IPS DF 19.7 (cell line): Measurements from ENCODE around the gene GTF2IRD2.
"Not testable (repeated sequence)": the region's sequence is repeated elsewhere in the genome, so short reads cannot be mapped to it uniquely, and the experiment has no call there.

Experiments
- DNase-seq: peaks from one replicate; pipeline ENCODE4 v3.0.0-alpha.2; 2013; ENCODE audit warnings: low read depth, low spot score

Gene GTF2IRD2

GRCh38 chr7:74850833-74851721 is at the start of gene GTF2IRD2:
Gene GTF2IRD2 (minus strand): TSS chr7:74851605. CDS start chr7:74836378, 15,227 bp downstream.
- DNase-seq = not testable (repeated sequence)

- DNase-seq = not testable (repeated sequence)
Observed at GRCh38 chr7:74890158-74891123, 39.0 kb upstream of the GTF2IRD2 start.

DNA sequence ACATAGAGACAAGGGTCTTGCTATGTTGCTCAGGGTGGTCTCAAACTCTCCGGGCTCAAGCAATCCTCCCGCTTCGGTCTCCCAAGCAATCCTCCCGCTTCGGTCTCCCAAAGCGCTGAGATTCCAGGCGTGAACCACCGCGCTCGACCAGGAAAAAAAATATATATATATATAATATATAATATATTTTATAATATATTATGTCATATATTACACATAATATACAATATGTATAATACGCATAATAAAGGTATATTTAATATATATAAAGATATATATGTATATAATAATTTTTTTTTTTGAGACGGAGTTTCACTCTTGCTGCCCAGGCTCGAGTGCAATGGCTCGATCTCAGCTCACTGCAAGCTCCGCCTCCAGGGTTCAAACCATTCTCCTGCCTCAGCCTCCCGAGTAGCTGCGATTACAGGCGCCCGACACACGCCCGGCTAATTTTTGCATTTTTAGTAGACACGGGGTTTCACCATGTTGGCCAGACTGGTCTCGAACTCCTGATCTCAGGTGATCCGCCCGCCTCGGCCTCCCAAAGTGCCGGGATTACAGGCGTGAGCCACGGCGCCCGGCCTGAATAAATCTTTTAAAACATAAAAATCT is 38.2 kb upstream of the GTF2IRD2 start:
- DNase-seq = not testable (repeated sequence)

DNA sequence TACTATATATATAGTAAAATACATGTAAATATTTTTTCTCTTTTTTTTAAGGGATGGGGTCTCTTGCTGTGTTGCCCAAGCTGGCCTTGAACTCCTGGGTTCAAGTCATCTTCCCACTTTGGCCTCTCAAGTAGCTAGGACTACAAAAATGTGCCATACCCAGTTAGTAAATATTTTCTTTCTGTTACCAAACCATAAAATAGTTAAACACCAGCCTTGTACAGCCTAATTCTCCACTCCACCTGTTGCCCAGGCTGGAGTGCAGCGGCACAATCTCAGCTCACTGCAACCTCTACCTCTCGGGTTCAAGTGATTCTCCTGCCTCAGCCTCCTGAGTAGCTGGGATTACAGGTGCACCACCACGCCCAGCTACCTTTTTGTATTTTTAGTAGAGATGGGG is 33.9 kb upstream of the GTF2IRD2 start:
- not testable (repeated sequence) for DNase-seq

GRCh38 chr7:74882110-74882509 is 30.7 kb upstream of the GTF2IRD2 start:
- not testable (repeated sequence) for DNase-seq

DNA sequence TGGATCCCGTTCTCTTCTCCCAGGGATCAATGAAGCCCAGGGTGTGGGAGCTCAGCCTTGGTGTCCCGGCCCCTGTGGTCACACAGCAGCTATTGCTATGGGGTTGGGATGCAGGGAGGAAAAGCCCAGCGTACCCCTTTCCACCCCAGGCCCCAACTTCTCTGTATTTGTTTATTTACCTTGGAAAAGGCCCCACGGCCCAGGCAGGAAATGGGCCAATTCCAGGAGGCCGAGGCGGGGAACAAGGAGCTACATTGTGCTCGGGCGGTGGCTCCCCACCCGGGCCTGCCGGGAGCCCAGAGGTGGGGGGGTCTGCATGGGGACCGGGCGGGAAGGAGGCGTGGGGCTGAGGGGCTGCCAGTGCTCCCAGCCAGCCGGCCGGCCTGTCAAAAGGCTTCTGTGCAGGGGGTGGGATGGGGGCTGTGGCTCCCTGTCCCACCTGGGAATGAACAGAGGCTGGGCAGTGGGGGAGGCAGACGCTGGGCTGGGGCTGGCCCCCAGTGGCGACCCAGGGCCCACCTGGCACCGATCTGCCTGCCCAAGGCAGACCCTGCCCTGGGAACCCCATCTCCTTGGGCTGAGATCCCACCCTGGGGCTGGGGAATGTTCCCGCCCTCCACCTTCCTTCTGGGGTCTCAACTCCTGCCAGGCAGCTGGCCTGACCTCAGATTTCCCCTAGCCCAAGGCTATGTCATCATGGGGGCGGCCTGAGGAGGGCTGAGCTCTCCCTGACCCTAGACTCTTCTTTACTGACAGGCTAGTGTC is 23.5 kb upstream of the GTF2IRD2 start:
- DNase-seq = not testable (repeated sequence)

DNA sequence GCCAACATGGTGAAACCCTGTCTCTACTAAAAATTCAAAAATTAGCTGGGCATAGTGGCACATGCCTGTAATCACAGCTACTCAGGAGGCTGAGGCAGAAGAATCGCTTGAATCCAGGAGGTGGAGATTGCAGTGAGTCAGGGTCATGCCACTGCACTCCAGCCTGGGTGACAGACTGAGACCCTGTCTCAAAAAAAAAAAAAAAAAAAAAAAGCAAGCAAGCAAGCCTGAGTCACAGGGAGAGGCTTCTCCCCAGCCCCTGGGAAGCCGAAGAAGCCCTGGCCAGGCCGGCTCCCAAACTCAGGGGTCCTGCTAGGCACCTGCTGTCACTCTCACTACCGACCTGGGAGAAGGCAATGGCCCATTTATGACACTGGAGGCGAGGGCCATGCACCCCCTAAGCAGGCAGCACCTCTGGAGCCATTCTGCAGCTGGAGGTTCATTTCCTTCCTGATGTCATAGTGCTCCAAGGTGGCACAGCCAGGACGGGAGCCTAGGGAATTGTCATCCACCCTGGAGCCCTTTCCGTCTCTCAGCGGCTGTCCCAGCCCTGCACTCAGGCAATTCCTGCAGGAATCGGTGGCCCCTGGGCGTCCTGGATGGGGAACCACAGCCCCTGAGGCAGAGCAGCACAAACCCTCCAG is 22.8 kb upstream of the GTF2IRD2 start:
- DNase-seq = not testable (repeated sequence)

DNA sequence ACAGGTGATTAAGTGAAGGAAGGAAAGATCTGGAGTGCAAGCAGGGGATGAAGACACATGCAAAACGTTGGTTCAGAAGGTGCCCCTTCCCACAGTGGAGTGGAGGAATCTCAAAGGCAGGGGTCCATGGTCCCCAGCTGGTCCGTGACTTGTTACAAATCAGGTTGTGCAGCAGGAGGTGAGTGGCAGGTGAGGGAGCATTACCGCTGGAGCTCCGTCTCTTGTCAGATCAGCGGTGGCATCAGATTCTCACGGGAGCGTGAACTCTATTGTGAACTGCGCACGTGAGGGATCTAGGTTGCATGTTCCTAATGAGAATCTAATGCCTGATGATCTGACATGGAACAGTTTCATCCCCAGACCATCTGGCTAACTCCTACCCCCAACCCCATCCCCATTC is 21.1 kb upstream of the GTF2IRD2 start:
- DNase-seq = not testable (repeated sequence)

- DNase-seq = not testable (repeated sequence)
Observed at GRCh38 chr7:74865777-74866176, 14.4 kb upstream of the GTF2IRD2 start.

- DNase-seq = not testable (repeated sequence)
Observed at GRCh38 chr7:74849853-74850252, 1.6 kb downstream of the GTF2IRD2 start.

DNA sequence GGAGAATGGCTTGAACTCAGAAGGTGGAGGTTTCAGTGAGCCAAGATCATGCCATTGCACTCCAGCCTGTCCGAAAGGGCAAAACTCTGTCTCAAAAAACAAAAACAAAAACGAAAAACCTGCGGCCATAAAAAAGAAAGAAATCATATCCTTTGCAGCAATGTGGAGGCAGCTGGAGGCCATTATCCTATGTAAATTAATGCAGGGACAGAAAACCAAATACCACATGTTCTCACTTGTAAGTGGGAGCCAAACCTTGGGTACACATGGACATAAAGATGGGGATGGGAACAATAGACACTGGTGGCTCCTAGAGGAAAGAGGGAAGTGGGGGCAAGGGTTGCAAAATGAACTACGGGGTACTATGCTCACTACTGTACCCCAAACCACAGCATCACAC is 21.0 kb downstream of the GTF2IRD2 start:
- DNase-seq = not testable (repeated sequence)

- not testable (repeated sequence) for DNase-seq
Observed at GRCh38 chr7:74829959-74830358, 21.4 kb downstream of the GTF2IRD2 start.

DNA sequence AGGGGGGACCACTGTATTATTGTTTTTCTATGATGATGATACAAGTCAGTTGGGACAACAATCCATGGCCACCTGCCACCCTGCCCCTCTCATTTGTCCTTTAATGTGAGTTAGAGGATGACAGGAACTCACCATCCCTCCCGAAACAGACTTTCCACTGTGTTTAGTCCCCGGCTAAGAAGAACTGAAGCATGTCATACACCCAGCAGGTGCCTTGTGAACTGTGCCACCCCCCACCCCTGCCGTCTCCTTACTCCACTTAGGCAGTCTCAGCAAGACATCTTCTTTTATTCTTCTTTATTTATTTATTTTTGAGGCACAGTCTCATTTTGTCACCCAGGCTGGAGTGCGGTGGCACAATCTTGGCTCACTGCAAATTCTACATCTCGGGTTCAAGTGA is 30.1 kb downstream of the GTF2IRD2 start:
- not testable (repeated sequence) for DNase-seq

DNA sequence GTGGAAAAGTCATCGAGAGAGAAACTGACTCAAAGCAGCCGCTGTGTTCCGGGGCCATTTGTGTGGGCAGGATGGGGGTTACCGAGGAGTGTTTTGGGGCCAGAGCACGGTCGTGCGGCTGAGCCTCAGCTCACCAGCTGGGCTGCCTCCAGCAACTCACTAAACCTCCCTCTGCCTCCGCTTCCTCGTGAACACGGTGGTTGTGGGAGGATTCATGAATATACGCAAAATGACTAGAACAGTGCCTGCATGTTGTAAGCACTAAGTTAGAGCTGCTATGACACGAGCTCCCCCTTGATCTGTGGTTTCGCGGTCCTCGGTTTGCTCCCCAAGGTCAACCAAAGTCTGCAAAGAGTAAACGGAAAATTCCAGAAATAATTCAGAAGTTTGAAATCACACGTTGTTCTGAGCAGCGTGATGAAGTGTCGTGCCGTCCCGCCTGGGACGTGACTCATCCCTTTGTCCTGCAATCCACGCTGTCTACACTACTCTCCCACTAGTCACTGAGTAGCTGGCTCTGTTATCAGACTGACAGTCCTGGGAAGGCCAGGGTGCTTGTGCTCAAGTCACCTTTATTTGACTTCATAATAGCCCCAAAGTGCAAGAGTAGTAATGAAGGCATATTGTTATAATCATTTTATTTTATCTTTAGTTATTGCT is 31.1 kb downstream of the GTF2IRD2 start:
- DNase-seq = not testable (repeated sequence)

DNA sequence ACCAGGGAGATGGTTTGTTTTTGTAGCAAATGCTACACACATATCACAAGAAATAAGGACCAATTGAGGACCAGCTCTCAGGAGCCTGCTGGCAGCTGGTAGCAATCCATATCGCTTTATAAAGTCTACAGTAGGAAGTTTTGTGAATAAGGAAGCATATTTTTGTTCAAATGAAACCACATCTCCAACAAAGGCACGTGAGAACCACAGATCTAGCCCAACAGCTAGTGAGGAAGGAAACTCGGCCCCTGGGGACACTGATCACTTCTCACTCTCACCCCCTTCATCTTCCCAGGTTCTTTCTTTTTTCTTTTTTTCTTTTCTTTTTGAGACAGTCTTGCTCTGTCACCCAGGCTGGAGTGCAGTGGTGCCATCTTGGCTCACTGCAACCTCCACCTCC is 35.5 kb downstream of the GTF2IRD2 start:
- not testable (repeated sequence) for DNase-seq

GRCh38 chr7:74798644-74799043 is 52.8 kb downstream of the GTF2IRD2 start:
- not testable (repeated sequence) for DNase-seq

- not testable (repeated sequence) for DNase-seq
Observed at GRCh38 chr7:74797848-74798622, 53.4 kb downstream of the GTF2IRD2 start.

- DNase-seq = not testable (repeated sequence)
Observed at GRCh38 chr7:74789200-74789736, 62.1 kb downstream of the GTF2IRD2 start.
